GM12892 (cell line): ENCODE data around the gene LMTK2.

Experiments used
- POLR2A ChIP-seq: IDR thresholded peaks from 2 replicates; pipeline ENCODE4 v1.6.1; 2011; ENCODE audit warnings: low read depth, low read length, control low read depth
- POLR2AphosphoS5 ChIP-seq: IDR thresholded peaks from 2 replicates; pipeline ENCODE4 v1.6.1; 2011; ENCODE audit warnings: low read depth, low read length, control low read depth
- TAF1 ChIP-seq: IDR thresholded peaks from 2 replicates; pipeline ENCODE4 v1.6.1; 2011; ENCODE audit warnings: low read depth, mild to moderate bottlenecking, control low read depth, low read length, borderline replicate concordance

DNA sequence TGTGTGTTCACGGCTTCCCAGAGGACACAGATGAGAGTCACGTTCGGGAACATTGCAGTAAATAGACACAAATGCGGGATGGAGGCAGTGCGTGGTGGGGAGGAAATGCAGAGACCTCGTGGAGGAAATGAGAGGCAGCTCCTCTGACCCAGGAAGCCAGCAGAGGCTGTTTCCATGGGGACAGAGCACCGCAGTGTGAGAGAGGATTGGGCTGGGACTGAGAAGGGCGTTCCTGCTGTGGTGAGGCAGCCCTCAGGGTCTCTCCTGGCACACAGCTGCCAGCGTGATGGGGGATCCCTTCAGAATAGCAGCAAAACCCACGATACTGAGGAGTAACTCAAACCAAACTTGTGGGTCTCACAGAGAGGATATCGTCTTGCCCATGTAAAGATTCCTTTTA lies 82.9 kb downstream of the LMTK2 start:
- no peak for TF ChIP-seq POLR2A
- TF ChIP-seq TAF1 = no peak
- no peak for TF ChIP-seq POLR2AphosphoS5
